HepG2 (cell line): ENCODE results near the gene PCDHGA1. TPM values are rescaled to one million over a fixed set of nuclear protein-coding genes. Genes with fewer than 3 reads are reported as not detected.

ENCODE experiments used
- ATAC-seq: fragments of 200-7000 bp; cut with Tn5 transposase; 3 replicates; pipeline ENCODE4 v1.9.1; 2020; ENCODE audit warnings: mild to moderate bottlenecking, moderate library complexity
- BruUV-seq: library from RNA; stranded (reverse); fragments of 400-500 nt; replicated peaks from 2 replicates; lab custom pipeline; 2021; lab: Mats Ljungman, UMichigan
- CTCF ChIA-PET: fragments of 300-600 bp; formaldehyde crosslinking; extraction: SDS; loops from one replicate; lab custom pipeline; 2021; ENCODE audit warnings: low total read pairs, inconsistent platforms, low intra/inter-chr PET ratio; lab: Yijun Ruan, JAX
- POLR2A ChIA-PET: fragments of 350-600 bp; sonication (Branson Sonifier 250); formaldehyde crosslinking; loops from one replicate; lab custom pipeline; 2020; ENCODE audit warnings: antibody characterized with exemption, inconsistent platforms; lab: Yijun Ruan, JAX
- DNase-seq: peaks from one replicate; pipeline ENCODE4 v3.0.0-alpha.2; 2015; ENCODE audit warnings: low spot score
- FAIRE-seq: peaks from 3 replicates; lab custom pipeline; 2011; peaks lifted over from hg19 to GRCh38; lab: Jason Lieb, UNC
- H2AFZ ChIP-seq: one replicate; pipeline ENCODE4 v1.6.1; 2011; ENCODE audit warnings: low read length, inconsistent platforms
- H3K27ac ChIP-seq: fragments of 300-600 bp; 3 replicates; pipeline ENCODE4 v1.8.0; 2011; ENCODE audit warnings: mixed run types, mild to moderate bottlenecking, mixed read lengths, low read length, inconsistent platforms; ENCODE audit not compliant: insufficient read depth; ENCODE audit errors: extremely low read length
- H3K27me3 ChIP-seq, 2 experiments: fragments of 200-600 bp in 1 of 2; 2 replicates in 1 of 2; 3 replicates in 1 of 2; pipeline versions ENCODE4 v1.6.0 to v1.8.0; 2011; ENCODE audit warnings: low read length in 2 of 2, mild to moderate bottlenecking in 2 of 2, moderate library complexity in 2 of 2, inconsistent platforms in 1 of 2; ENCODE audit not compliant: insufficient read depth in 2 of 2, control insufficient read depth in 1 of 2
- H3K36me3 ChIP-seq, 2 experiments: fragments of 200-600 bp in 1 of 2; replicated peaks in 1 of 2; 2 replicates in 1 of 2; 3 replicates in 1 of 2; pipeline versions ENCODE4 v1.5.1 to v1.8.0; 2011; ENCODE audit warnings: low read length in 2 of 2, inconsistent platforms in 1 of 2; ENCODE audit not compliant: insufficient read depth in 2 of 2, control insufficient read depth in 1 of 2
- H3K4me1 ChIP-seq: 2 replicates; pipeline ENCODE4 v1.5.1; 2012; ENCODE audit warnings: low read length, inconsistent platforms; ENCODE audit not compliant: insufficient read depth
- H3K4me2 ChIP-seq: 2 replicates; pipeline ENCODE4 v1.6.0; 2011; ENCODE audit warnings: low read depth, low read length, inconsistent platforms
- H3K4me3 ChIP-seq, 3 experiments: fragments of 200-600 bp in 1 of 3; sonication (generic), shearing (Covaris generic) in 1 of 3; replicated peaks in 1 of 3; 2 replicates each; pipeline ENCODE4 v1.5.1; 2011 to 2016; ENCODE audit warnings: low read length in 3 of 3, inconsistent platforms in 2 of 3, low read depth in 2 of 3, mild to moderate bottlenecking in 2 of 3, control low read depth in 1 of 3, mixed read lengths in 1 of 3; ENCODE audit not compliant: insufficient read depth in 1 of 3
- H3K79me2 ChIP-seq: one replicate; pipeline ENCODE4 v1.6.1; 2011; ENCODE audit warnings: low read length, inconsistent platforms; ENCODE audit not compliant: insufficient read depth
- H3K9ac ChIP-seq: 2 replicates; pipeline ENCODE4 v1.6.0; 2011; ENCODE audit warnings: mild to moderate bottlenecking, low read depth, low read length, inconsistent platforms; ENCODE audit not compliant: insufficient read depth
- H3K9me3 ChIP-seq: 2 replicates; pipeline ENCODE4 v1.5.1; 2012; ENCODE audit warnings: mild to moderate bottlenecking, low read length
- H4K20me1 ChIP-seq: 2 replicates; pipeline ENCODE4 v1.6.0; 2011; ENCODE audit warnings: inconsistent platforms, mild to moderate bottlenecking, low read length, moderate library complexity; ENCODE audit not compliant: insufficient read depth
- POLR2AphosphoS2 ChIP-seq: IDR thresholded peaks from 2 replicates; pipeline ENCODE4 v1.6.1; 2011; ENCODE audit warnings: low read depth, low read length, improper control_type of control experiment
- SRF ChIP-seq: IDR thresholded peaks from 2 replicates; pipeline ENCODE4 v1.6.1; 2011; ENCODE audit warnings: mild to moderate bottlenecking, low read depth, low read length, moderate library complexity
- STAG1 ChIP-seq: sonication (generic); formaldehyde crosslinking; IDR thresholded peaks from 2 replicates; pipeline ENCODE4 v1.4.0; 2020; ENCODE audit warnings: missing genetic modification reagents
- THAP11 ChIP-seq: IDR thresholded peaks from 2 replicates; pipeline ENCODE4 v1.6.1; 2016; ENCODE audit warnings: missing biosample characterization, missing genetic modification reagents
- ZNF12 ChIP-seq: sonication (generic); formaldehyde crosslinking; IDR thresholded peaks from 2 replicates; pipeline ENCODE4 v1.5.0; 2020; ENCODE audit warnings: missing genetic modification reagents
- ZNF670 ChIP-seq: sonication (generic); formaldehyde crosslinking; IDR thresholded peaks from 2 replicates; pipeline ENCODE4 v1.8.0; 2022; ENCODE audit warnings: mild to moderate bottlenecking, missing genetic modification reagents, borderline replicate concordance
- WGBS: methylation state at CpG from one replicate; pipeline ENCODE4 v1.1.6; 2017; ENCODE audit warnings: low lambda C conversion rate; 5-methylcytosine and 5-hydroxymethylcytosine counted together
- in situ Hi-C: cut with HindIII; loops from 2 replicates; pipeline ENCODE4 v1.10.0; 2017; ENCODE audit warnings: low pct_unique_long_range_greater_than_20kb; ENCODE audit not compliant: extremely low pct_ligation_motif_present
- intact Hi-C: fragments of 100-400 bp; cut with micrococcal nuclease; formaldehyde crosslinking; loops from one replicate; pipeline ENCODE4 v1.10.0; 2022; ENCODE audit not compliant: unreplicated experiment
- polyA plus RNA-seq, 8 experiments: library from polyadenylated mRNA; depleted of rRNA in 3 of 8; stranded (reverse) in 7 of 8; unstranded in 1 of 8; fragments of >200 nt; fragmentation: Illumina TruSeq in 4 of 8; extraction: Trizol in 4 of 8; gene quantifications; 2 replicates each; pipeline versions ENCODE4 v1.2.1 to v1.2.3, GENCODE V29; 2011 to 2016; ENCODE audit warnings: low read depth in 4 of 8, missing spikeins in 1 of 8, mixed read lengths in 1 of 8; ENCODE audit not compliant: insufficient read depth in 1 of 8
- total RNA-seq, 5 experiments: library from RNA; depleted of rRNA; stranded (reverse); fragments of >200 nt; fragmentation: Illumina TruSeq; extraction: Trizol; gene quantifications; 2 replicates each; pipeline ENCODE4 v1.2.3, GENCODE V29; 2016; ENCODE audit warnings: low read depth in 1 of 5
- TF ChIP-seq, protein P1 (sequence below): sonication (generic); formaldehyde crosslinking; IDR thresholded peaks from 2 replicates; pipeline ENCODE4 v1.4.0; 2020; ENCODE audit warnings: missing genetic modification reagents, borderline replicate concordance
- TF ChIP-seq, protein P2 (sequence below), 2 experiments: sonication (generic) in 1 of 2; formaldehyde crosslinking in 1 of 2; IDR thresholded peaks; 2 replicates each; pipeline versions ENCODE4 v1.6.1 to v1.9.0; 2014 to 2022; ENCODE audit warnings: antibody characterized with exemption in 1 of 2, borderline replicate concordance in 1 of 2, inconsistent platforms in 1 of 2, low read depth in 1 of 2, missing genetic modification reagents in 1 of 2
- TF ChIP-seq, protein P3 (sequence below): sonication (generic); formaldehyde crosslinking; IDR thresholded peaks from 2 replicates; pipeline ENCODE4 v1.4.0; 2020; ENCODE audit warnings: missing genetic modification reagents
- TF ChIP-seq, protein P4 (sequence below): sonication (generic); formaldehyde crosslinking; IDR thresholded peaks from 2 replicates; pipeline ENCODE4 v1.5.0; 2020; ENCODE audit warnings: mild to moderate bottlenecking, missing genetic modification reagents, moderate library complexity

The PCDHGA1 gene
- total and polyA plus RNA-seq, 2 of the 13 experiments (the other 11 are each of a cell fraction or from before 2014, with no cell fraction given), result 0.31 to 0.40 TPM

DNA sequence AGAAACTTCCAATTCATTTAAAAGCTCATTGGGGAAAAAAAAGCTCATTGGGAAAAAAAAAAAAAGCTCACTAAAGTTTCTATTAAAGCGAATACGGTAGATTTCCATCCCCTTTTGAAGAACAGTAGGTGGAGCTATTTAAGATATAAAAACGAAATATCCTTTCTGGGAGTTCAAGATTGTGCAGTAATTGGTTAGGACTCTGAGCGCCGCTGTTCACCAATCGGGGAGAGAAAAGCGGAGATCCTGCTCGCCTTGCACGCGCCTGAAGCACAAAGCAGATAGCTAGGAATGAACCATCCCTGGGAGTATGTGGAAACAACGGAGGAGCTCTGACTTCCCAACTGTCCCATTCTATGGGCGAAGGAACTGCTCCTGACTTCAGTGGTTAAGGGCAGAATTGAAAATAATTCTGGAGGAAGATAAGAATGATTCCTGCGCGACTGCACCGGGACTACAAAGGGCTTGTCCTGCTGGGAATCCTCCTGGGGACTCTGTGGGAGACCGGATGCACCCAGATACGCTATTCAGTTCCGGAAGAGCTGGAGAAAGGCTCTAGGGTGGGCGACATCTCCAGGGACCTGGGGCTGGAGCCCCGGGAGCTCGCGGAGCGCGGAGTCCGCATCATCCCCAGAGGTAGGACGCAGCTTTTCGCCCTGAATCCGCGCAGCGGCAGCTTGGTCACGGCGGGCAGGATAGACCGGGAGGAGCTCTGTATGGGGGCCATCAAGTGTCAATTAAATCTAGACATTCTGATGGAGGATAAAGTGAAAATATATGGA is 100.2 kb downstream of the PCDHGA1 start, which contains the start of gene PCDHGA12:
TSS of gene PCDHGA12 (plus strand) at position 176 of the 782 bp plus-strand sequence. CDS start at position 429, 253 bp downstream.
- H2AFZ ChIP-seq, result no peak within 1 kb of the TSS
- POLR2A ChIA-PET, result no interaction called here
- intact Hi-C loops, result no loop called here
- TF ChIP-seq, protein P1, sequence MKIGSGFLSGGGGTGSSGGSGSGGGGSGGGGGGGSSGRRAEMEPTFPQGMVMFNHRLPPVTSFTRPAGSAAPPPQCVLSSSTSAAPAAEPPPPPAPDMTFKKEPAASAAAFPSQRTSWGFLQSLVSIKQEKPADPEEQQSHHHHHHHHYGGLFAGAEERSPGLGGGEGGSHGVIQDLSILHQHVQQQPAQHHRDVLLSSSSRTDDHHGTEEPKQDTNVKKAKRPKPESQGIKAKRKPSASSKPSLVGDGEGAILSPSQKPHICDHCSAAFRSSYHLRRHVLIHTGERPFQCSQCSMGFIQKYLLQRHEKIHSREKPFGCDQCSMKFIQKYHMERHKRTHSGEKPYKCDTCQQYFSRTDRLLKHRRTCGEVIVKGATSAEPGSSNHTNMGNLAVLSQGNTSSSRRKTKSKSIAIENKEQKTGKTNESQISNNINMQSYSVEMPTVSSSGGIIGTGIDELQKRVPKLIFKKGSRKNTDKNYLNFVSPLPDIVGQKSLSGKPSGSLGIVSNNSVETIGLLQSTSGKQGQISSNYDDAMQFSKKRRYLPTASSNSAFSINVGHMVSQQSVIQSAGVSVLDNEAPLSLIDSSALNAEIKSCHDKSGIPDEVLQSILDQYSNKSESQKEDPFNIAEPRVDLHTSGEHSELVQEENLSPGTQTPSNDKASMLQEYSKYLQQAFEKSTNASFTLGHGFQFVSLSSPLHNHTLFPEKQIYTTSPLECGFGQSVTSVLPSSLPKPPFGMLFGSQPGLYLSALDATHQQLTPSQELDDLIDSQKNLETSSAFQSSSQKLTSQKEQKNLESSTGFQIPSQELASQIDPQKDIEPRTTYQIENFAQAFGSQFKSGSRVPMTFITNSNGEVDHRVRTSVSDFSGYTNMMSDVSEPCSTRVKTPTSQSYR (CRISPR knock-in tag), result no peak
- TF ChIP-seq, protein P2, sequence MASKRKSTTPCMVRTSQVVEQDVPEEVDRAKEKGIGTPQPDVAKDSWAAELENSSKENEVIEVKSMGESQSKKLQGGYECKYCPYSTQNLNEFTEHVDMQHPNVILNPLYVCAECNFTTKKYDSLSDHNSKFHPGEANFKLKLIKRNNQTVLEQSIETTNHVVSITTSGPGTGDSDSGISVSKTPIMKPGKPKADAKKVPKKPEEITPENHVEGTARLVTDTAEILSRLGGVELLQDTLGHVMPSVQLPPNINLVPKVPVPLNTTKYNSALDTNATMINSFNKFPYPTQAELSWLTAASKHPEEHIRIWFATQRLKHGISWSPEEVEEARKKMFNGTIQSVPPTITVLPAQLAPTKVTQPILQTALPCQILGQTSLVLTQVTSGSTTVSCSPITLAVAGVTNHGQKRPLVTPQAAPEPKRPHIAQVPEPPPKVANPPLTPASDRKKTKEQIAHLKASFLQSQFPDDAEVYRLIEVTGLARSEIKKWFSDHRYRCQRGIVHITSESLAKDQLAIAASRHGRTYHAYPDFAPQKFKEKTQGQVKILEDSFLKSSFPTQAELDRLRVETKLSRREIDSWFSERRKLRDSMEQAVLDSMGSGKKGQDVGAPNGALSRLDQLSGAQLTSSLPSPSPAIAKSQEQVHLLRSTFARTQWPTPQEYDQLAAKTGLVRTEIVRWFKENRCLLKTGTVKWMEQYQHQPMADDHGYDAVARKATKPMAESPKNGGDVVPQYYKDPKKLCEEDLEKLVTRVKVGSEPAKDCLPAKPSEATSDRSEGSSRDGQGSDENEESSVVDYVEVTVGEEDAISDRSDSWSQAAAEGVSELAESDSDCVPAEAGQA (IDR thresholded peaks at IDR 0.05; ENCODE audit: low read depth), result no peak
- TF ChIP-seq, protein P2 (CRISPR knock-in tag; IDR thresholded peaks at IDR 0.05; ENCODE audit: borderline replicate concordance), result no peak
- TF ChIP-seq, protein P3, sequence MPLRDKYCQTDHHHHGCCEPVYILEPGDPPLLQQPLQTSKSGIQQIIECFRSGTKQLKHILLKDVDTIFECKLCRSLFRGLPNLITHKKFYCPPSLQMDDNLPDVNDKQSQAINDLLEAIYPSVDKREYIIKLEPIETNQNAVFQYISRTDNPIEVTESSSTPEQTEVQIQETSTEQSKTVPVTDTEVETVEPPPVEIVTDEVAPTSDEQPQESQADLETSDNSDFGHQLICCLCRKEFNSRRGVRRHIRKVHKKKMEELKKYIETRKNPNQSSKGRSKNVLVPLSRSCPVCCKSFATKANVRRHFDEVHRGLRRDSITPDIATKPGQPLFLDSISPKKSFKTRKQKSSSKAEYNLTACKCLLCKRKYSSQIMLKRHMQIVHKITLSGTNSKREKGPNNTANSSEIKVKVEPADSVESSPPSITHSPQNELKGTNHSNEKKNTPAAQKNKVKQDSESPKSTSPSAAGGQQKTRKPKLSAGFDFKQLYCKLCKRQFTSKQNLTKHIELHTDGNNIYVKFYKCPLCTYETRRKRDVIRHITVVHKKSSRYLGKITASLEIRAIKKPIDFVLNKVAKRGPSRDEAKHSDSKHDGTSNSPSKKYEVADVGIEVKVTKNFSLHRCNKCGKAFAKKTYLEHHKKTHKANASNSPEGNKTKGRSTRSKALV, result no peak
- TF ChIP-seq POLR2AphosphoS2 (no peak), THAP11 (CRISPR knock-in tag) (no peak), ZNF670 (CRISPR knock-in tag) (no peak), STAG1 (CRISPR knock-in tag) (peak; percentile 7; the same call in 1 of the 2 replicates), ZNF12 (no peak), SRF (no peak)
- TF ChIP-seq, protein P4, sequence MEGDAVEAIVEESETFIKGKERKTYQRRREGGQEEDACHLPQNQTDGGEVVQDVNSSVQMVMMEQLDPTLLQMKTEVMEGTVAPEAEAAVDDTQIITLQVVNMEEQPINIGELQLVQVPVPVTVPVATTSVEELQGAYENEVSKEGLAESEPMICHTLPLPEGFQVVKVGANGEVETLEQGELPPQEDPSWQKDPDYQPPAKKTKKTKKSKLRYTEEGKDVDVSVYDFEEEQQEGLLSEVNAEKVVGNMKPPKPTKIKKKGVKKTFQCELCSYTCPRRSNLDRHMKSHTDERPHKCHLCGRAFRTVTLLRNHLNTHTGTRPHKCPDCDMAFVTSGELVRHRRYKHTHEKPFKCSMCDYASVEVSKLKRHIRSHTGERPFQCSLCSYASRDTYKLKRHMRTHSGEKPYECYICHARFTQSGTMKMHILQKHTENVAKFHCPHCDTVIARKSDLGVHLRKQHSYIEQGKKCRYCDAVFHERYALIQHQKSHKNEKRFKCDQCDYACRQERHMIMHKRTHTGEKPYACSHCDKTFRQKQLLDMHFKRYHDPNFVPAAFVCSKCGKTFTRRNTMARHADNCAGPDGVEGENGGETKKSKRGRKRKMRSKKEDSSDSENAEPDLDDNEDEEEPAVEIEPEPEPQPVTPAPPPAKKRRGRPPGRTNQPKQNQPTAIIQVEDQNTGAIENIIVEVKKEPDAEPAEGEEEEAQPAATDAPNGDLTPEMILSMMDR (CRISPR knock-in tag), result peak; percentile 42

More for the DNA sequence above, 100.2 kb downstream of the PCDHGA1 start, which contains the start of gene PCDHGA12:
- H3K79me2 ChIP-seq, result no peaks in the 10 kb centered on the region
- BruUV-seq, result no TSS peak
- 80% methylated on average over 30 of the region's 33 CpGs for WGBS
- DNase-seq (peak; percentile 24), ATAC-seq (no peak), FAIRE-seq (no peak)
- H3K36me3 ChIP-seq, result no peaks in the 10 kb centered on the region
- in situ Hi-C loops, result no loop called here
- H3K27me3 ChIP-seq, result no peaks in the 10 kb centered on the region
- no peak within 1 kb of the TSS for H3K27ac ChIP-seq
- H3K4me3 ChIP-seq, result no peak within 1 kb of the TSS
- CTCF ChIA-PET, result interaction anchor here (0.7 kb wide), 1 partner anchor 8 kb away, joined by 4 read pairs; no protein-coding TSS in a partner anchor
- no peaks in the 10 kb centered on the region for H3K4me1 ChIP-seq
- no peaks in the 10 kb centered on the region for H4K20me1 ChIP-seq
- no peak within 1 kb of the TSS for H3K4me2 ChIP-seq
- no peak within 1 kb of the TSS for H3K9ac ChIP-seq
- peaks cover 19% of the 10 kb centered on the region; the same call in 1 of the 2 replicates for H3K9me3 ChIP-seq
